Endometrial microvascular endothelial cells (primary cell): ENCODE results near the gene SH2D4B. TPM values are rescaled to one million over a fixed set of nuclear protein-coding genes. Genes with fewer than 3 reads are reported as not detected.

ENCODE experiments used
- in situ Hi-C: cut with HindIII; loops from 2 replicates; pipeline ENCODE4 v1.10.0; 2017; ENCODE audit warnings: low sequenced_read_pairs, low pct_unique_long_range_greater_than_20kb; ENCODE audit errors: inconsistent ontology term
- total RNA-seq: library from RNA; depleted of rRNA; stranded (reverse); fragments of >200 nt; gene quantifications from one replicate; pipeline ENCODE4 v1.2.3, GENCODE V29; 2015; ENCODE audit errors: inconsistent ontology term

SH2D4B gene
- total RNA-seq, 1 donor from 2014 or later, result not detected

- in situ Hi-C loops, result no loop called here
Measured at GRCh38 chr10:80655898-80656297, 118.2 kb downstream of the SH2D4B start.

- in situ Hi-C loops, result no loop called here
Measured at GRCh38 chr10:80658068-80658467, 120.4 kb downstream of the SH2D4B start.

GRCh38 chr10:80659289-80659688 lies 121.6 kb downstream of the SH2D4B start:
- in situ Hi-C loops, result no loop called here

- in situ Hi-C loops, result no loop called here
Measured at GRCh38 chr10:80660266-80660665, 122.6 kb downstream of the SH2D4B start.

- in situ Hi-C loops, result no loop called here
Measured at GRCh38 chr10:80660736-80661135, 123.0 kb downstream of the SH2D4B start.

- in situ Hi-C loops, result no loop called here
Measured at GRCh38 chr10:80661526-80661925, 123.8 kb downstream of the SH2D4B start.

- in situ Hi-C loops, result no loop called here
Measured at GRCh38 chr10:80662429-80663261, 124.9 kb downstream of the SH2D4B start.

- in situ Hi-C loops, result no loop called here
Measured at GRCh38 chr10:80664071-80664680, 126.5 kb downstream of the SH2D4B start.

- in situ Hi-C loops, result no loop called here
Measured at GRCh38 chr10:80669485-80669884, 131.8 kb downstream of the SH2D4B start.

- in situ Hi-C loops, result no loop called here
Measured at GRCh38 chr10:80670774-80671173, 133.1 kb downstream of the SH2D4B start.

GRCh38 chr10:80671847-80672246 lies 134.1 kb downstream of the SH2D4B start:
- in situ Hi-C loops, result no loop called here

GRCh38 chr10:80672613-80673012 lies 134.9 kb downstream of the SH2D4B start:
- in situ Hi-C loops, result no loop called here

- in situ Hi-C loops, result no loop called here
Measured at GRCh38 chr10:80674809-80675208, 137.1 kb downstream of the SH2D4B start.

- in situ Hi-C loops, result no loop called here
Measured at GRCh38 chr10:80681142-80681541, 143.4 kb downstream of the SH2D4B start.

GRCh38 chr10:80684259-80684658 lies 146.6 kb downstream of the SH2D4B start:
- in situ Hi-C loops, result no loop called here

GRCh38 chr10:80685355-80685754 lies 147.7 kb downstream of the SH2D4B start:
- in situ Hi-C loops, result no loop called here

GRCh38 chr10:80686734-80687475 lies 149.2 kb downstream of the SH2D4B start:
- in situ Hi-C loops, result no loop called here

GRCh38 chr10:80687476-80687789 lies 149.7 kb downstream of the SH2D4B start:
- in situ Hi-C loops, result no loop called here

- in situ Hi-C loops, result no loop called here
Measured at GRCh38 chr10:80690434-80690833, 152.7 kb downstream of the SH2D4B start.

GRCh38 chr10:80691441-80691840 lies 153.7 kb downstream of the SH2D4B start:
- in situ Hi-C loops, result no loop called here
